Suprapubic skin (tissue), 3 donors: Measurements from ENCODE around the gene RASAL1.

Experiments
- POLR2A ChIP-seq, 2 donors: fragments of 450-650 bp; IDR thresholded peaks; one replicate each; pipeline ENCODE4 v1.6.1; 2017; ENCODE audit warnings: antibody characterized with exemption in 2 of 2, mild to moderate bottlenecking in 2 of 2, moderate library complexity in 2 of 2
- TF ChIP-seq, protein P1 (sequence below), 2 donors: fragments of 200-600 bp in 1 of 2; fragments of 450-650 bp in 1 of 2; sonication (generic) in 1 of 2; IDR thresholded peaks; one replicate each; pipeline ENCODE4 v1.5.1; 2016 to 2019; ENCODE audit warnings: antibody characterized with exemption in 2 of 2, mild to moderate bottlenecking in 1 of 2, moderate library complexity in 1 of 2

DNA sequence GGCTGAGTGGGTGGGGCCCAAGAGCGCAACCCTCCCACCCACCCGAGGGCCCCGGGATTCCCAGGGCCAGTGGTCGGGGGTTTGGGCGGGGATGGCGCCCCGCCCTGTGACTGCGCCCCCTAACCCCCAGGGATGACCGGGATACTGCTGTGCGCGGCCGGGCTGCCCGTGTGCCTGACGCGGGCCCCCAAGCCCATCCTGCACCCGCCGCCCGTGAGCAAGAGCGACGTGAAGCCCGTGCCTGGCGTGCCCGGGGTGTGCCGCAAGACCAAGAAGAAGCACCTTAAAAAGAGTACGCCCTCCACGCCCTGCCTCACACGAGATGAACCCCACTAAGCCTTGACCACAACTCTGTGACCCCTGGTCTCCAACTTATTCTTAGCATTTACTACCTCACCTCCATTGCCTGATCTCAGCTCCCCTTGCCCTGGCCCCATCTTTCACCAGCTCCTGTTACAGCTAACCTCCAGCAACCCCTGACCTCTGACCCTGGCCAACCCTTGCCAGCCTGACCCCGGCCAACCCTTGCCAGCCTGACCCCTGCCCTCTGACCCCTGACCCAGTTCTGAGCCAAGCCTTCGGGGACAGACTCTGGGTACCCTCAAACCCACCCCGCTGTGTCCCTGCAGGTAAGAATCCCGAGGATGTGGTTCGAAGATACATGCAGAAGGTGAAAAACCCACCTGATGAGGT, 42.0 kb downstream of the RASAL1 start:
- TF ChIP-seq, protein P1, sequence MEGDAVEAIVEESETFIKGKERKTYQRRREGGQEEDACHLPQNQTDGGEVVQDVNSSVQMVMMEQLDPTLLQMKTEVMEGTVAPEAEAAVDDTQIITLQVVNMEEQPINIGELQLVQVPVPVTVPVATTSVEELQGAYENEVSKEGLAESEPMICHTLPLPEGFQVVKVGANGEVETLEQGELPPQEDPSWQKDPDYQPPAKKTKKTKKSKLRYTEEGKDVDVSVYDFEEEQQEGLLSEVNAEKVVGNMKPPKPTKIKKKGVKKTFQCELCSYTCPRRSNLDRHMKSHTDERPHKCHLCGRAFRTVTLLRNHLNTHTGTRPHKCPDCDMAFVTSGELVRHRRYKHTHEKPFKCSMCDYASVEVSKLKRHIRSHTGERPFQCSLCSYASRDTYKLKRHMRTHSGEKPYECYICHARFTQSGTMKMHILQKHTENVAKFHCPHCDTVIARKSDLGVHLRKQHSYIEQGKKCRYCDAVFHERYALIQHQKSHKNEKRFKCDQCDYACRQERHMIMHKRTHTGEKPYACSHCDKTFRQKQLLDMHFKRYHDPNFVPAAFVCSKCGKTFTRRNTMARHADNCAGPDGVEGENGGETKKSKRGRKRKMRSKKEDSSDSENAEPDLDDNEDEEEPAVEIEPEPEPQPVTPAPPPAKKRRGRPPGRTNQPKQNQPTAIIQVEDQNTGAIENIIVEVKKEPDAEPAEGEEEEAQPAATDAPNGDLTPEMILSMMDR (IDR thresholded peaks at IDR 0.05), result no peak
- no peak for TF ChIP-seq POLR2A (IDR thresholded peaks at IDR 0.05)
